NCI-H2227 (cell line): ENCODE data around the gene EN2.

ENCODE experiments used
- DNase-seq: peaks from one replicate; lab custom pipeline; 2025; ENCODE audit not compliant: unreplicated experiment; lab: John Stamatoyannopoulos, UW

Gene EN2

DNA sequence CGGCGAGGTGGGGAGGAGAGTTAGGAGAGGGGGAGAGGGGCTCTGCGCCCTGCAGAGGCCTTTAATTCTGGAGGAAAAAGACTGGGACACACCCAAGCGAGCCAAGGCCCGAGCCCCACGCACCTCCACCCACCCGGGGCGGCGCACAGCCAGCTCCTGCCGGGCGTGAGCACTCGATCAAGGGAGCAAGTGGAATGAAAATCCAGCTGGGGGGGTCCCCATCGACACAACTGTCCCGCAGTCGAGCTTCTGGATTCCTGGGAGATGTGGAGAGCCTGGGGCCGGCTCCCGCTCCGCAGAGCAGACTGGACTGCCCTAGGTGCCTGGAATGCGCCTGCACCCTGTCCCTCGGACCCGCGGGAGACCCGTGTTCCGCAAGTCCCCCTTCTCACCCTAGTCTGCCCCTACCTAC is 7.4 kb upstream of the EN2 start:
- DNase-seq, result no peak

DNA sequence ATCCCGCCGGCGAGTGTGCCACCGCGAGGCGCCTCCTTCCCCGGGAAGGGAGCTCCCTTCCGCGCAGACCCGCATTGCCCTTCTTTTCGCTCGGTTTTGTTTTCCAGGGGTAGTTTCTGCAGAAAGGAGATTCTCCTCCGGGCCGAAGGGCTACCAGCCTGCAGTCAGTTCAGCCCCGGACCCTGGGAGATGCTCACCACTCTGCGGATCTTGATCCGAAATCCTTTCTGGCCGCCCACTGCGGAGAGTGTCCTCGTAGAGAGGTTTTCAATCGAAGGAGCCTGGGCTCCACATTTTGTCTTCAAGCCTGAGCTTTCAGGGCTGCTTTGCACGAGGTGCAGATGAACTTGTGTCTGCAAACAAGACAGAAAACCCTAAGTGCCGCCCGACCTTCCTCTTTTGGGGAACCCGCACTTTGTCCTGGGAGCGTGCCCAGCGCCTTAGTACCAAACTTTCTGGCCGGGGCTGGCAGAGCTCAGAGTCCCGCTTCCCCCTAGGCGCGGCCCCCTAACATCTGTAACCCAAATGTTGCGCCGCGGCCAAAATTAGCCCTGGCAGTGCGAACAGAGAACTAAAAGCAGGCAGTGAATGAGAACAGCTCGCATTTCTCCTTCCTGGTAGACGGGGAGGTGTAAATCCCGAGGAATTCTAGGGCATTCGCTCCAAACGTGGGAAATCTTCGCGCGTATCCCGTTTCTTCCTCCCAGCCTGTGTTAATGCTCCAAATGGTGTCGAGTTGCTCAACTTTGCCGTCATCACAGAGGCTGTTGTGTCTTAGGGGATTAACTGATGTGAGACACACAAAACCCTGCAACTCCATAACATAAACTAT is 6.7 kb upstream of the EN2 start:
- no peak for DNase-seq

DNA sequence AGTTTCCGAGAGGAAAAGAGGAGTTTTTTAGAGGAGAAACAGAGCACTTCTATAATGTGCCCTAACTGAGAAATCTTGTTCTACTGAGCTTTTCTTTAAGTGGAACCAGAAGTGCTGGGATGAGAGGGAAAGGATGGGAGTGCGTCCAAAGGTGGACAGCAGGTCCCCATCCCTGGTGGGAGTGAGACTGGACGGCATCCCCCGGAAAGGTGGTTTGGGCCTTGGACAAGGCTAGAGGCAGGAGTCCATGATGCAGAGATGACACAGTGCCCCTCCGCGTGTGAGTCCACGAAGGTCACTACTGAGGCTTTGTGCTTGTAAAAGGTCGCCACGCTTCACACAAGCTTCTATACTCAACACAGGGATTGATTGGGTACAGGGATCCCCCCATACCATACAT is 6.1 kb upstream of the EN2 start:
- no peak for DNase-seq

DNA sequence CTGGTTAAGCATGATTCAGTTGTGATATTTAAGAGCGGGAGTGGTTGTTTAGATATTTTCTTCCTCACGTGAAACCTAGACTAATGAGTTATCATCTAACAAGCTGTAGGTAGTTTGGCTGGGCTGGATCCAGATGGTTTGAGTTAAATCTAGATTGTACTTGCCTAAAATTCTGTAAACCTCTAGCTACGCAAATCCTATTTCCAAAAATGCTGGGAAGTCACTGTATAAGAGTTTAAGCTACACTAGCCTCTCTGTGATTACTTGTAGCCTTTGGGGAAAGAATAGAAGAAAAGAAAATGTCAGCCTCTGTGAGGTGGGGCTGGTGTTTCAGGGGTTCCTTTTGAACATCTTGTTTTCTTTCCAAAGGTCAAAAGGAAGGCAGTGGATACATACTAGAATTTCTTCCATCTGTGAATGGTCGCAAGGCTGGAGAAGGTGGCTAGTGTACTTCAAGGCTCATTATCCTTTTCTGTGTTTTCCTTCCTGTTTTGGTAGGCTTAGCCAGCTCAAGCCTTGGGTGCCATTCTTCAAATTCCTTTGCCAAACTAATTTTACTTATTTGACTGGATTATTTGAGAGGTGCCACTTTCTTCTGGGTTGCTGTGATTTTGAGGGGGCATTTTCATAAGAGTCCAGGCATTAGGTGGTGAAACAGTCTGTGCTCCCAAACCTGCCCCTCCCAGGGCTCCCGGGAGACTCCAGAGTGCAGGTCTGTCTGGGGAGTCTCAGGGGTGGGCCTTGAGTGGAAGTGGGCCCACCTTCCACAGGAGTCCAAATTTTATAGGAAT is 5.2 kb upstream of the EN2 start:
- DNase-seq, result no peak

DNA sequence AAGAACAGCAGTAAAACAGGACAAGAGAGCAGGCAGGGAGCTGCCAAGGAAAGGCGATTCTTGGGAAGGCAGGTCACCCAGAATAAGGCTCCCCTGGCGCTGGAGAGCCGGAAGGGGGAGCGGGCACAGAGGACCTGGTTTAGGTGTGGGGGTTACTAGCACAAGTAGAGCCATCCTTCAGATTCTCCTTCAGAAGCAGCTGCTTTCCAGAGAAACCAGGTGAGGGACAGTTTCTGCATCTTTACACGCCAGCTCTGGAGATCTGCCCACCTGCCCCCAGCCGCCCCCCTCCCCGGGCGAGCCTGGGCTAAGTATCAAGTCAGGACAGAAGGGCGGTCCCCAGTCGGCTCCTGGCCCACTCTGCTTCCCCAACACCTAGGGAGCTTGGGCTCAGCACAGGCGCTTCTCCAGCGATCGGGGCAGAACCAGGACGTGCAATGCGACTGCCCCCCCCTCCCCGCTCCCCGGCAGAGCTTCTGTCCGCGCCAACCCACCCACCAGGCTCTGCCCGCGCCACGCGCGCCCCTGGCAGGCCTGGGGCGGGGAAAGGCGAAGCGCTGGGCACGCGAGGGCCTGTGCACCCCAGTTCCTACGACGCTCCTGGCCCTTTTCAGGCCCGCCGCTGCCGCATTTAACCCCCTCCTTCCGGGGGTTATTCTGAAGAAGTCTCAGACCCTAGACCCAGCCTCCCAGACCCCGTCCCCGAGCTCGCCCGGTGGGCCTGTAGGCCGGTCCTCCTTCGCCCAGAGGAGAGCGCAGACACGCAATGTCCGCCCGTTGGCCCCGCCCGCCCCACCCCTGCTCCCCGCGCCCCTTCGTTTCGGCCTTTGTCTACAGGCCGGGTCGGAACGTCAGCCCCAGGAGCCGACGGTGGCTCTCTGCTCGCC is 4.4 kb upstream of the EN2 start:
- no peak for DNase-seq

DNA sequence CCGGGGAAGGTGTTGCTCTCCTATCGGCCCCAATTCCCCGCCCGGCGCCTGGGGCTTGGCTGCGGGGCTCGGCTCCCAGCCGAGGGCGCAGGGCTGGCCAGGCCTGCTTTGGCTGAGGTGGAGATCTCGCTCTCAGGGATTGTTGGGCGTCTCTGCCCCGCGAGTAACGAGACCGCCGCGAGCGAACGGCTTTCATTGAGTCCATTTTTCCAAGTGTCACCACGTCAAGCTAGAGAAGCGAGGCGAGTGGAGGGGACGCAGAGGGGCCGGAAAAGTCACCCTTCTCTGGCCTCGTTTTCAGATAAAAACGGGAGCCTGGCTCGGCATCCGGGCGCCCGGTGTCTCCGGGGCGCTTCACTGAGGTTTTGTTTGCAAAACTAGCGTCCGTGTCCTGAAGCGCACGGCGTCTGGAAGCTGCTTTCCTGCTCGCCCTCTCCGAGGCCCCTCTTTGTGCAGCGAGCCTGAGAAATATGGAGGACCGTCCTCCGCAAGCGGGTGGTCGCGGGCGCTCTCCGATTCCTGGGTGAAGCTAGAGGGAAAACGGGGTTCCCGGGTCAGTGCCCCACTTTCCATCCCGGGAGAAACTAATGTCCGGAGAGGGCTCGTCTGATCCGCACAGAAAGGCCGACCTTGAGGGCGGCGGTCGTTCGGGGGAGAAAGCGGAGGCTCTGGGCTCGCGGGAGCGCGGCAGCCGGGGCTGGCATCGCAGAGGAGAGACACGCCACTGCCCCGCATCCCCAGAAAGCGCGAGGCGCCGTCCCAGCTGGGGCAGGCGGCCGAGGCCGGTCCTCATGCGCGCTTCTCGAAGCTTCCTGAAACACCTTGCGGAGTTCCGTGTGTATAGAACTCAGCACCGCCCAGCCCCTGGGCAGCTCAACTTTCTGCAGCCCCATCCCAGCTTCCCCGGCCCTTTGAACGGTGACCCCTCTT is 3.5 kb upstream of the EN2 start:
- DNase-seq, result no peak

DNA sequence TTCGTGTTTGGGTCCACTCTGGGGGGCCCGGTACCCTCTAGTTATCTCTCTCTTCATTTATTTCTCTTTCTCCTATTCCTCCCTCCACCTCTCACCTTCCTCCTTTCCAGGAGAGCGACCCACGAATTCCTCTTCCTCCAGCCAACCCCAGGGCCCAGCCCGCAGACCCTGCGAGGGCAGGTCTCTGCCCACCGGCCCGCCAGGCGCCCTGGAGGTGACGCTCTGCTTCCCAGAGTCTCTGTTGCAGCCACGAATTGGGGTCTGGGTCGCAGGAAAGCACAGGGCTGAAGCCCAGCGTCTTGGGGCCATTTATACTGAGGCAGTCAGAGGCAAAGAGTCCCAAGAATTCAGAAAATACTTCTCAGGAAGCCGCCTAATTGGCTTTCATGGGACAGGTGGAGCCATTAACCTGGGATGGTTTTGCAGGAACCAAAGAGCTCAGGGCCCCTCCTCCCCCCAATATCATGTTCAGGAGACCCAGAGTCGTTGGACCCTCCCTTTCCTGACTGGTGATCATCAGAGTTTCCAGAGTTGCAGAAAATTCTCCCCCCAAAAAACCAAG is 2.7 kb upstream of the EN2 start:
- DNase-seq, result no peak

DNA sequence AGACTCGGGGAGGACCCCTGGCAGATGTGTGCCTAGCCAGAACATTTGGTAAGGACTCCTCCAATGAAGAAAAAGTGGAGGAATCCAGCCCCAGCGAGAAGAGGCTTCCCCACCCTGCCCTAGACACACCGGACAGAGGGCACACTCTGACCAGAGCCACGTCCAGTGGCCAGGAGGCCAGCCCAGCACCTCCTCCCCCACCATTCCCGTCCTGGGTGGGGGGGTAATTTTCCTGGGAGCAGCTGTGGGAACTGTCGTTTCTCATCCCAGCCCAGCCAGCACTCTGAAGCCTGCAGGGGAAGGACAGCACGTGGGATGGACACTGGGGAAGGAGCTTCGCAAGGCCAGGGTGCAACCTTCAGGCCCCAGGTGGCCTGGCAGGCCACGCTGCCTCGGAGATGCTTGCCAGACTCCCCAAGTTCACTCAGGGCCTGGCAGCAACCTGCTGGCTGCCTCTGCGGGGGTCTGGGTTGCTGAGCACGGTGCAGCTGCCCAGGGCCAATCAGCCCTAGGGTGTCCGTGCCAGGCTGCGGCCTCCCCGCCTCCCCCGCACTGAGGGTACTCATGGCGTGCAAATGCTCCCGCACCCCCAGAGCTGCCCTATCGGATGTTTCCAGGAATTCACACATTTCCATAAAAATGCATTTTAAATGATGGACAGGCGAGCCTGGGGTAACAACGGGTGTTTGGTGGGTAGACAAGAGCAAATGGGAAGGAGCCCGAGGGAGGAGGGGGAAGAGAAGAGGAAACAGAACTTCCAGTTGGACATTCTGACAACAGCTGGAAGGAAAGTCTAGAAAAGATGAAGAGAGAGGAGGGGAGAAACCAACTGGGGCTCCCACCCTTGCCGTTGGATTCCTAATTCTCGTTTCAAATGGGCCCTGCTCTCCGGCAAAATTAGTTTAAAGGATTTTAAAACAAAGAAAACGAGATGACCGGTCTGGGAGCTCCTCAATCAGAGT is 1.9 kb upstream of the EN2 start:
- DNase-seq, result no peak

DNA sequence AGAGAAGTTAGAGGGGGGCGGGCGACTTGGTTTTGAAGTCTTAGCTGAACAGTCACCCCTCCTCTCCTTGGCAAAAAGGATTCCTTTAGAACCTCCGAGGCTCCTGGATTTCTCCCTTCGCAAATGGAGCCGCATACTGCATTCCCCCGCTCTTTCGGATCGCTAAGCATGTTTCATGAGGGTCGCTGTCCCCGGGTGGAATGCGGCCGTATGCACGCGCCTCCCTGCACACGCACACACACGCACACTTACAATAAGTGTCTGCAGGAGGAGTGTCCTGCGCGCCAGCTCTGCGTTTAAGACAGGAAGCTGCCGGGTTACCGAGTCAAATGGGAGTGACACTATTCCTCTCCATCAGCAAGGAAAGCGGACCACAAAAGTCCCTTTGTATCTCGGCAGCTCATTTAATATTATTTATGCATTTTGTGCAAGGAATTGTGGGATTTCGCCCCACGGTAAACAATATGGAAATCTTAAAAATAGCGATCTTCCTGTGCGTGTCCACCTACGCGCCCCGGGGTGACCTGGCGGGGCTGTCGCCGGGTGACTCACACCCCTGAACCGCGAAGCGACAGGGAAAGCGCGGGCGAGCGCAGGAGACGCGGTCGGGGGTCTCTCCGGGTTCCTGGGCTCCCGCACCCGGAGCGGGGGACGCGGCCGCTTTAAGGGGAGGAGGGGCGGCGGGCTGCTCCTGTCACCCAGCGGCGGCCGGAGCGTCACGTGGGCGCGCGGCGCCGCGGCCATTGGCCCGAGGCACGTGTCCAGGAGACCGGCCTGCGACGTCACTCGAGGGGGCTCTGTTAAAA is 988 bp upstream of the EN2 start:
- DNase-seq, result peak; percentile 81

DNA sequence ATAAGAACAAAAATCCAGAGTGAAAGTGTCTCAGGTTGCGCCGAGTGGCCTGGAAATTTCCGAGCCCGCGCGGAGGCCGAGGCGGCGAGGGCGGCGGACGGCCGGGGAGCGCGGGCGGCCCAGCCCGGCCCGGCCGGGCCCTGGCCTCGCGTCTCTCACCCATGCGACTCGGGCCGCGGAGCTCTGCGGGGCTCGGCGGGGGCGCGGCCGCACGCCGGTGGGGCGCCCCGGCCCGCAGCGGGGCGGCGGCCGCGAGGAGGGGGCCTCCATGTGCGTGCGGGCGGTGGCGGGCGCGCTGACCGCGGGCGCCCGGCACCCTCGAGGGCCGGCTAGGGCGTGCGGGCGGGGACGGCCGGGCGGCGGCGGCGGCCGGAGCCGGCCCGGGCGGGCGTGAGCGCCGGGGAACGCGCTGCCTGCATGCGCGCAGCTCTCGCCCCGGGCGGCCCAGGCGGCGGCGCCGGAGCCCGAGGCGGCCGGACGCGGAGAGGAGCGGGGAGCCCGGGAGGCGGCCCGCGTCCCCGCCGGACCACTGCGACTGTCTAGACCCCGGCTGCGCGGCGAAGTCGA is 302 bp upstream of the EN2 start:
- no peak for DNase-seq

DNA sequence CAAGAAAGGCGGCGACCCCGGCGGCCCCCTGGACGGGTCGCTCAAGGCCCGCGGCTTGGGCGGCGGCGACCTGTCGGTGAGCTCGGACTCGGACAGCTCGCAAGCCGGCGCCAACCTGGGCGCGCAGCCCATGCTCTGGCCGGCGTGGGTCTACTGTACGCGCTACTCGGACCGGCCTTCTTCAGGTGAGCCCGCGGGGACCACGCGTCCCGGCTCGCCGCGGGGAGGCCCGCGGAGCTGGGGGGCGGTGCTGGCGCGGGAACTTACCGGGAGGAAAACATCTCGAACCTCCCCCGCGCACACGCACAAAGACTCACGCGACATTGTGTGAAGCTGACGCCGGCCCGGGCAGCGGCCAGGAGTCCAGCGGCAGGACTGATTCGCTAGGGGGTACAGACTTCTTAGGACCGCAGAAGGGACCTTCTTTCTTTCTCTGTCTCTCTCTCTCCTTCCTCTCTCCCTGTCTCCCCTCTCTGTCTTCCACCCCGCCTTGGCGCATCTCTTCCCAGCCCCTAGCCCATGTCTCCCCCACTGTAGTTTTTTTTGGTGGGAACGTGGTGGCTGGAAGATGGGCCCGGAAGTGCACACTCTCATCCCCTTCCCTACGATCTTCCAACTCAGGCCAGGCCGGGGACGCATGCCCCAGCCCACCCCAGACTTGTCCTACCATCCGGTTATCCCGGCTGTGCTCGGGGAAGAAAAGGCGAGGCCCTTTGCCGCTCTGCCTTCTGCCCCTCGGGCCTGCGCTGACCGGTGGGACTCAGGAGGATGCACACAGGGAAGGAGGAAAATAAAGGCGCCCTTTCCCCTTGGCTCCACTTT is 1.2 kb downstream of the EN2 start:
- no peak for DNase-seq

DNA sequence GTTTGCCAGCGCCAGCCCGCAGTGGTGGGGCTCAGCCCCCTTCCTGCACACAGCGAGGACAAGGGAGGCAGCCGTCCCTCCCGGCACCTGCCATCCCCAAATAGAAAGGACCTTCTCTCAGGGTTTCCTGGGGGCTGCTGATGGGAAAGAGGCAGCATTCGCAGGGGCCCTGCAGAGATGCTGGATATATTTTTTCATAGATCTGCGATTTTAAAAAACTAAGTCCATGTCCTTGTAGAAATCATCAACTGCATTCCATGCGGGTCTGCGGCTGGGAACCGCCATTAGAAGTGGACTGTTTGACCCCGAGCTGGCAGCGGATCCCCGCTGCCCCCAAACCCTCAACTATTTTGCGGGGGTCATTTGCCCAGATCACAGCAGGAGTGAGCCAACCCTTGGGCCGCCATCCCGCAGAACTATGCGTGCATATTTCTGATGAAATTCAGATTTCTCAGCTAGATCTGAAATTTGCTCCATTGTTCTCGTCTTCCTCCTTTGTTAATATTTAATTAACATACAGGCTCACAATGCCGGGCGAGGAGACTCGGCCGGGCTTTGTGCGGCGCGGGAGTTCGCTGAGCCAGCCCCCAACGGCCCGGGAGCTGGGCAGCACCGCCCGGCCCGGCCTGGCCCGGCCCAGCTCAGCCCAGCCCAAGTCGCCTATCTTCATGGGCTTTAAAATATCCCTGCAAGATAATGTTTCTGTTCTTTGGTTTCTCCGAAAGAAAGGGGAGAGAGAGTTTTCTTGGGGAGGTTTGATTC is 2.0 kb downstream of the EN2 start:
- DNase-seq, result no peak

DNA sequence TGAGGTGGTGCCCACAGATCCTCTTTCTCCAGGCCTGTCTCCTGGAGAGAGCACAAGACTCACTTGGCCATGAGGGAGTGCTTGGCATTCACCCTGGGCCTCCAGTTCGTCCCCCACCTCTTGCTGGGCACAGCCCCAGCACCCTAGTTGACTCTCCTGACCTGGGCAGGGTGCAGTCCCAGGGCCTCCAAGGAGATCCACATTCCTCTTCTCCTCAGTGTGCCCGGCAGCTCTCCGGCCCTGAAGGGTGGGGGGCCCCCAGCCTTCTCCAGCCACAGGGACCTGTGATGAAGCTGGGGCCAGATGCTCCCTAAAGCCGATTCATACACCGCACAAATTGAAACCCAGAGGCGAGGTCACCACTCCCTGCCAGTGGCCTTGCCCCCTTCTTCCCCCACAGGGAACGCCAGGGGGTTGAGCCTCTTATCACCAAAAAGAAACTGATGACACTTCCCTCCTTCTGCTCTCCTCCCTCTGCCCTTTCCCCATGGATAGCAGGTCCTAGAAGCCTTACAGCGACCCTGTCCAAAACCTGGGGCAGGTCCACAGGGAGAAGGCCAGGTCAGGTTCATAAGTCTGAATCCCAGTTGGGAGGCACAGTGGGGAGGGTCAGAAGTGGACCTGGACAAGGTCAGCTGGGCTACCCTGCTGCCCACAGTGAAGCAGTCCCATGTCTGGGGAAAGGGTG is 3.1 kb downstream of the EN2 start:
- no peak for DNase-seq

DNA sequence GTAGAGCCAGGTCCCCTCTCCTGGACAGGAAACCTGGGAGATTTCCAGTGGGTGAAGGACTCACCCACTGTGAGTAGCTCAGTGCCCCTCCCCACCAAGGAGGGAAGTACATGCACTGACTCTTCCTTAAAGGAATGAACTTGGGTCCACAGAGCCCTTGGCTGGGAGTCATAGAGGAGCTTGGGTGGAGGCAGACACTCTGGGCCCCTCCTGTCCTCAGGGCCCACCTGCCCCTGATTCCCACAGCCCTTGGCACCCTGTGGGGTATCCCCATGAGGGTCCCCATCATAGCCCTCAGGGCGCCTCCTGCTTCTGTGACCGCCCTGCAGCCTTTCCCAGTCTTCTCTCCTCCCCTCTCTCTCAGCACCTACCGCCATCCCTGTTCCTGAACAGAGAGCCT is 3.7 kb downstream of the EN2 start:
- DNase-seq, result no peak

DNA sequence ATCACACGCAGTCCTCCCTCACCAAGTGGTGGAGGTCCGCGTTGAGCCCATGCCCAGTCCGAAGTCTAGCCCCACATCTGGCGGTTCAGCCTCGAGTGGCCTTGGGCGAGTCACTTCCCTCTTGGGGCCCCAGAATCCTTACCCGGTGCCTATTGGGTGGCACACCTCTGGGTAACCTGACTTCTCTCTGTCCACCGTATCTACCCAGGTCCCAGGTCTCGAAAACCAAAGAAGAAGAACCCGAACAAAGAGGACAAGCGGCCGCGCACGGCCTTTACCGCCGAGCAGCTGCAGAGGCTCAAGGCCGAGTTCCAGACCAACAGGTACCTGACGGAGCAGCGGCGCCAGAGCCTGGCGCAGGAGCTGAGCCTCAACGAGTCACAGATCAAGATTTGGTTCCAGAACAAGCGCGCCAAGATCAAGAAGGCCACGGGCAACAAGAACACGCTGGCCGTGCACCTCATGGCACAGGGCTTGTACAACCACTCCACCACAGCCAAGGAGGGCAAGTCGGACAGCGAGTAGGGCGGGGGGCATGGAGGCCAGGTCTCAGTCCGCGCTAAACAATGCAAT is 4.3 kb downstream of the EN2 start:
- no peak for DNase-seq
